Liver (tissue), 3 donors: ENCODE results near the gene ATP13A1.

Experiments used
- CTCF ChIP-seq: fragments of 150-350 bp; IDR thresholded peaks from 2 replicates; pipeline ENCODE4 v1.5.1; 2017; ENCODE audit warnings: improper control_type of control experiment, low read depth, low read length; ENCODE audit not compliant: missing input control
- EGR1 ChIP-seq, 2 donors: IDR thresholded peaks; 2 replicates each; pipeline ENCODE4 v1.6.1; 2016 to 2018; ENCODE audit warnings: antibody characterized with exemption in 2 of 2, low read depth in 2 of 2
- FOXA1 ChIP-seq: IDR thresholded peaks from 2 replicates; pipeline ENCODE4 v1.6.1; 2016; ENCODE audit warnings: antibody characterized with exemption
- GABPA ChIP-seq, 2 donors: IDR thresholded peaks in 1 of 2; conservative IDR thresholded peaks in 1 of 2; 2 replicates each; pipeline ENCODE4 v1.6.1; 2016; ENCODE audit warnings: antibody characterized with exemption in 2 of 2, mild to moderate bottlenecking in 1 of 2, moderate library complexity in 1 of 2
- JUND ChIP-seq, 2 donors: IDR thresholded peaks; 2 replicates each; pipeline ENCODE4 v1.6.1; 2016; ENCODE audit warnings: antibody characterized with exemption in 2 of 2
- RAD21 ChIP-seq, 2 donors: IDR thresholded peaks; 2 replicates each; pipeline ENCODE4 v1.6.1; 2016; ENCODE audit warnings: antibody characterized with exemption in 2 of 2, mild to moderate bottlenecking in 2 of 2
- SP1 ChIP-seq: IDR thresholded peaks from 2 replicates; pipeline ENCODE4 v1.6.1; 2018; ENCODE audit warnings: antibody characterized with exemption, mild to moderate bottlenecking
- TAF1 ChIP-seq: conservative IDR thresholded peaks from 2 replicates; pipeline ENCODE4 v1.6.1; 2016; ENCODE audit warnings: antibody characterized with exemption, mild to moderate bottlenecking
- YY1 ChIP-seq: IDR thresholded peaks from 2 replicates; pipeline ENCODE4 v1.6.1; 2016; ENCODE audit warnings: antibody characterized with exemption, mild to moderate bottlenecking
- TF ChIP-seq, protein P1 (sequence below): IDR thresholded peaks from 2 replicates; pipeline ENCODE4 v1.6.1; 2016; ENCODE audit warnings: antibody characterized with exemption, mild to moderate bottlenecking
- TF ChIP-seq, protein P2 (sequence below): IDR thresholded peaks from 2 replicates; pipeline ENCODE4 v1.6.1; 2016; ENCODE audit warnings: antibody characterized with exemption
- TF ChIP-seq, protein P3 (sequence below): IDR thresholded peaks from 2 replicates; pipeline ENCODE4 v1.6.1; 2016; ENCODE audit warnings: antibody characterized with exemption
- TF ChIP-seq, protein P4 (sequence below): IDR thresholded peaks from 2 replicates; pipeline ENCODE4 v1.6.1; 2016; ENCODE audit warnings: antibody characterized with exemption
- donor health status: healthy.
- donor health status: healthy.

- no peak for TF ChIP-seq CTCF
- no peak for TF ChIP-seq GABPA (IDR thresholded peaks at IDR 0.05 in 1 of 2, conservative IDR thresholded peaks at IDR 0.05 in 1 of 2)
- TF ChIP-seq, protein P1, sequence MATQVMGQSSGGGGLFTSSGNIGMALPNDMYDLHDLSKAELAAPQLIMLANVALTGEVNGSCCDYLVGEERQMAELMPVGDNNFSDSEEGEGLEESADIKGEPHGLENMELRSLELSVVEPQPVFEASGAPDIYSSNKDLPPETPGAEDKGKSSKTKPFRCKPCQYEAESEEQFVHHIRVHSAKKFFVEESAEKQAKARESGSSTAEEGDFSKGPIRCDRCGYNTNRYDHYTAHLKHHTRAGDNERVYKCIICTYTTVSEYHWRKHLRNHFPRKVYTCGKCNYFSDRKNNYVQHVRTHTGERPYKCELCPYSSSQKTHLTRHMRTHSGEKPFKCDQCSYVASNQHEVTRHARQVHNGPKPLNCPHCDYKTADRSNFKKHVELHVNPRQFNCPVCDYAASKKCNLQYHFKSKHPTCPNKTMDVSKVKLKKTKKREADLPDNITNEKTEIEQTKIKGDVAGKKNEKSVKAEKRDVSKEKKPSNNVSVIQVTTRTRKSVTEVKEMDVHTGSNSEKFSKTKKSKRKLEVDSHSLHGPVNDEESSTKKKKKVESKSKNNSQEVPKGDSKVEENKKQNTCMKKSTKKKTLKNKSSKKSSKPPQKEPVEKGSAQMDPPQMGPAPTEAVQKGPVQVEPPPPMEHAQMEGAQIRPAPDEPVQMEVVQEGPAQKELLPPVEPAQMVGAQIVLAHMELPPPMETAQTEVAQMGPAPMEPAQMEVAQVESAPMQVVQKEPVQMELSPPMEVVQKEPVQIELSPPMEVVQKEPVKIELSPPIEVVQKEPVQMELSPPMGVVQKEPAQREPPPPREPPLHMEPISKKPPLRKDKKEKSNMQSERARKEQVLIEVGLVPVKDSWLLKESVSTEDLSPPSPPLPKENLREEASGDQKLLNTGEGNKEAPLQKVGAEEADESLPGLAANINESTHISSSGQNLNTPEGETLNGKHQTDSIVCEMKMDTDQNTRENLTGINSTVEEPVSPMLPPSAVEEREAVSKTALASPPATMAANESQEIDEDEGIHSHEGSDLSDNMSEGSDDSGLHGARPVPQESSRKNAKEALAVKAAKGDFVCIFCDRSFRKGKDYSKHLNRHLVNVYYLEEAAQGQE = no peak
- TF ChIP-seq, protein P2, sequence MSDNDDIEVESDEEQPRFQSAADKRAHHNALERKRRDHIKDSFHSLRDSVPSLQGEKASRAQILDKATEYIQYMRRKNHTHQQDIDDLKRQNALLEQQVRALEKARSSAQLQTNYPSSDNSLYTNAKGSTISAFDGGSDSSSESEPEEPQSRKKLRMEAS = no peak
- TF ChIP-seq, protein P3, sequence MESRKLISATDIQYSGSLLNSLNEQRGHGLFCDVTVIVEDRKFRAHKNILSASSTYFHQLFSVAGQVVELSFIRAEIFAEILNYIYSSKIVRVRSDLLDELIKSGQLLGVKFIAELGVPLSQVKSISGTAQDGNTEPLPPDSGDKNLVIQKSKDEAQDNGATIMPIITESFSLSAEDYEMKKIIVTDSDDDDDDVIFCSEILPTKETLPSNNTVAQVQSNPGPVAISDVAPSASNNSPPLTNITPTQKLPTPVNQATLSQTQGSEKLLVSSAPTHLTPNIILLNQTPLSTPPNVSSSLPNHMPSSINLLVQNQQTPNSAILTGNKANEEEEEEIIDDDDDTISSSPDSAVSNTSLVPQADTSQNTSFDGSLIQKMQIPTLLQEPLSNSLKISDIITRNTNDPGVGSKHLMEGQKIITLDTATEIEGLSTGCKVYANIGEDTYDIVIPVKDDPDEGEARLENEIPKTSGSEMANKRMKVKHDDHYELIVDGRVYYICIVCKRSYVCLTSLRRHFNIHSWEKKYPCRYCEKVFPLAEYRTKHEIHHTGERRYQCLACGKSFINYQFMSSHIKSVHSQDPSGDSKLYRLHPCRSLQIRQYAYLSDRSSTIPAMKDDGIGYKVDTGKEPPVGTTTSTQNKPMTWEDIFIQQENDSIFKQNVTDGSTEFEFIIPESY = no peak
- no peak for TF ChIP-seq SP1
- TF ChIP-seq RAD21 (IDR thresholded peaks at IDR 0.05) = no peak
- TF ChIP-seq JUND (IDR thresholded peaks at IDR 0.05) = no peak
- TF ChIP-seq EGR1 (IDR thresholded peaks at IDR 0.05; ENCODE audit: low read depth in 2 of 2) = no peak
- TF ChIP-seq, protein P4, sequence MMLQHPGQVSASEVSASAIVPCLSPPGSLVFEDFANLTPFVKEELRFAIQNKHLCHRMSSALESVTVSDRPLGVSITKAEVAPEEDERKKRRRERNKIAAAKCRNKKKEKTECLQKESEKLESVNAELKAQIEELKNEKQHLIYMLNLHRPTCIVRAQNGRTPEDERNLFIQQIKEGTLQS = no peak
- no peak for TF ChIP-seq FOXA1
- TF ChIP-seq YY1 = no peak
- no peak for TF ChIP-seq TAF1
Measured at GRCh38 chr19:19637523-19638251, 25.8 kb downstream of the ATP13A1 start.
